ENCODE data around the gene RHBDL1. TPM values are rescaled to one million over a fixed set of nuclear protein-coding genes. Genes with fewer than 3 reads are reported as not detected.
A peak's percentile ranks its signal among the peaks of the same experiment; 100 is the strongest.

RHBDL1 gene
- total and polyA plus RNA-seq, 9 of the 15 experiments (the other 6 are each of a cell fraction or from before 2014, with no cell fraction given): 0.03 to 5.6 (median 1.3) TPM; not detected in 1

GRCh38 chr16:700684-701584, 25.5 kb downstream of the RHBDL1 start:
- intact Hi-C loops (cut with micrococcal nuclease): no loop called here
- Histone ChIP-seq H3K4me1 (replicated peaks in 1 of 2; ENCODE audit: control insufficient read depth in 2 of 2, insufficient read depth in 2 of 2, low read length in 2 of 2) (peaks cover under 1 to 61% of the 10 kb centered on the region in 2 experiments; a peak in 4 of 5 replicates), H3K27me3 (ENCODE audit: control insufficient read depth in 2 of 2, insufficient read depth in 2 of 2, low read length in 2 of 2) (peaks cover 15 to 56% of the 10 kb centered on the region in 2 experiments; a peak in 4 of 5 replicates)
- 0 out of 4 replicates have a peak, but pooled peaks of 1 of the 2 experiments have one; percentile 71 for TF ChIP-seq UBTF (IDR thresholded peaks at IDR 0.05; ENCODE audit: borderline replicate concordance in 1 of 2, low read depth in 2 of 2, low read length in 2 of 2)
- peak; percentile 60; the same call in 1 of the 2 replicates for TF ChIP-seq E2F1 (CRISPR knock-in tag; IDR thresholded peaks at IDR 0.05)
- 0 out of 2 replicates have a peak, but pooled peaks have one; percentile 54 for TF ChIP-seq TGIF2 (CRISPR knock-in tag; IDR thresholded peaks at IDR 0.05)
- no peak for TF ChIP-seq SMAD2 (IDR thresholded peaks at IDR 0.05; ENCODE audit: low read depth, low read length)
- peak; percentile 23; the same call in 1 of the 2 replicates for TF ChIP-seq CXXC5 (CRISPR knock-in tag; IDR thresholded peaks at IDR 0.05)
- no peak for TF ChIP-seq ZNF277 (CRISPR knock-in tag; IDR thresholded peaks at IDR 0.05; ENCODE audit: borderline replicate concordance)
- TF ChIP-seq DDX20 (tag; IDR thresholded peaks at IDR 0.05; ENCODE audit: low read depth): no peak
- TF ChIP-seq TRIM24 (IDR thresholded peaks at IDR 0.05): no peak
- TF ChIP-seq ZFX (CRISPR knock-in tag; IDR thresholded peaks at IDR 0.05): peak; percentile 24; the same call in 1 of the 2 replicates

More at GRCh38 chr16:700684-701584, 25.5 kb downstream of the RHBDL1 start:
- WGBS (ENCODE audit: insufficient coverage, low coverage, missing lambda C conversion rate): 1% methylated on average over 69 of the region's 76 CpGs
- Histone ChIP-seq H3K4me2 (ENCODE audit: insufficient read depth, low read length) (no peak overlapping the region), H3K27ac (ENCODE audit: extremely low read depth, low read depth, low read length) (no peak overlapping the region), H3K9me1 (ENCODE audit: control insufficient read depth, insufficient read depth, low read length) (peaks cover 6% of the 10 kb centered on the region), H3K4me3 (no peak overlapping the region), H3K9ac (ENCODE audit: insufficient read depth in 1 of 2, low read depth in 2 of 2, low read length in 2 of 2) (no peak overlapping the region), H4K20me1 (replicated peaks; ENCODE audit: control insufficient read depth, insufficient read depth, low read length) (peaks cover 28% of the 10 kb centered on the region), H3K36me3 (ENCODE audit: control insufficient read depth, insufficient read depth, low read length) (no peaks in the 10 kb centered on the region), H3K79me2 (ENCODE audit: control insufficient read depth, insufficient read depth, low read length) (no peaks in the 10 kb centered on the region), H3K9me3 (replicated peaks; ENCODE audit: control insufficient read depth, insufficient read depth, low read depth, low read length) (no peaks in the 10 kb centered on the region), H2AFZ (ENCODE audit: low read depth, low read length) (no peak overlapping the region)
- ATAC-seq (peak; percentile 86), DNase-seq (ENCODE audit: extremely low read depth in 1 of 4, low spot score in 3 of 4) (peak; percentile 62 to 77 (median 73)), FAIRE-seq (no peak)
- in situ Hi-C loops (cut with MboI): no loop called here
- ChIA-PET CTCF (ENCODE audit: low intra/inter-chr PET ratio) (no interaction called here), POLR2A (no interaction called here)
- no TSS peak for BruUV-seq (replicated peaks)

All from K562 (cell line).